Astrocyte (in vitro differentiated cells and primary cell): ENCODE measurements around the gene ADAM22. TPM values are rescaled to one million over a fixed set of nuclear protein-coding genes. Genes with fewer than 3 reads are reported as not detected.

ENCODE experiments used
- DNase-seq: peaks from one replicate; pipeline ENCODE4 v3.0.0-alpha.2; 2010; ENCODE audit warnings: low read depth
- FAIRE-seq: peaks from 2 replicates; lab custom pipeline; 2011; peaks lifted over from hg19 to GRCh38; lab: Jason Lieb, UNC
- H2AFZ ChIP-seq: 2 replicates; pipeline ENCODE4 v1.6.0; 2012; ENCODE audit warnings: low read depth, low read length, inconsistent platforms
- H3K27ac ChIP-seq: 2 replicates; pipeline ENCODE4 v1.5.1; 2011; ENCODE audit warnings: low read depth, low read length, inconsistent platforms
- H3K27me3 ChIP-seq: 2 replicates; pipeline ENCODE4 v1.6.0; 2011; ENCODE audit warnings: low read length, inconsistent platforms; ENCODE audit not compliant: insufficient read depth
- H3K36me3 ChIP-seq: 2 replicates; pipeline ENCODE4 v1.5.1; 2011; ENCODE audit warnings: low read length, inconsistent platforms; ENCODE audit not compliant: insufficient read depth
- H3K4me1 ChIP-seq: 2 replicates; pipeline ENCODE4 v1.5.1; 2011; ENCODE audit warnings: low read length, inconsistent platforms; ENCODE audit not compliant: insufficient read depth
- H3K4me2 ChIP-seq: 2 replicates; pipeline ENCODE4 v1.6.0; 2012; ENCODE audit warnings: low read length, inconsistent platforms
- H3K4me3 ChIP-seq: 2 replicates; pipeline ENCODE4 v1.5.1; 2011; ENCODE audit warnings: low read depth, mild to moderate bottlenecking, low read length, inconsistent platforms; ENCODE audit not compliant: insufficient read depth
- H3K79me2 ChIP-seq: 2 replicates; pipeline ENCODE4 v1.6.0; 2012; ENCODE audit warnings: mild to moderate bottlenecking, low read length, inconsistent platforms; ENCODE audit not compliant: insufficient read depth
- H3K9ac ChIP-seq: 2 replicates; pipeline ENCODE4 v1.6.0; 2012; ENCODE audit warnings: mild to moderate bottlenecking, low read length, inconsistent platforms
- H3K9me3 ChIP-seq: 2 replicates; pipeline ENCODE4 v1.5.1; 2012; ENCODE audit warnings: low read depth, mild to moderate bottlenecking, low read length, inconsistent platforms; ENCODE audit not compliant: insufficient read depth
- H4K20me1 ChIP-seq: 2 replicates; pipeline ENCODE4 v1.6.0; 2012; ENCODE audit warnings: low read length, inconsistent platforms; ENCODE audit not compliant: insufficient read depth
- H3K27ac Mint-ChIP-seq: one replicate; pipeline ENCODE4 v1.8.0; 2021; ENCODE audit warnings: mild to moderate bottlenecking, mixed read lengths; ENCODE audit not compliant: unreplicated experiment
- H3K27me3 Mint-ChIP-seq: one replicate; pipeline ENCODE4 v1.8.0; 2021; ENCODE audit warnings: low read depth, mixed read lengths; ENCODE audit not compliant: unreplicated experiment
- H3K36me3 Mint-ChIP-seq: one replicate; pipeline ENCODE4 v1.8.0; 2021; ENCODE audit warnings: low read depth, mixed read lengths; ENCODE audit not compliant: unreplicated experiment
- H3K4me1 Mint-ChIP-seq: one replicate; pipeline ENCODE4 v1.8.0; 2021; ENCODE audit warnings: low read depth, mixed read lengths; ENCODE audit not compliant: unreplicated experiment
- H3K4me3 Mint-ChIP-seq: one replicate; pipeline ENCODE4 v1.8.0; 2021; ENCODE audit warnings: mild to moderate bottlenecking, moderate library complexity, mixed read lengths; ENCODE audit not compliant: unreplicated experiment
- H3K9me3 Mint-ChIP-seq: one replicate; pipeline ENCODE4 v1.8.0; 2021; ENCODE audit warnings: mild to moderate bottlenecking, mixed read lengths; ENCODE audit not compliant: unreplicated experiment
- EZH2 ChIP-seq: IDR thresholded peaks from 2 replicates; pipeline ENCODE4 v1.6.1; 2012; ENCODE audit warnings: mild to moderate bottlenecking, low read length, inconsistent platforms; ENCODE audit not compliant: insufficient read depth
- total RNA-seq: library from RNA; stranded (reverse); gene quantifications from 2 replicates; pipeline ENCODE4 v1.2.1, GENCODE V29; 2021
- TF ChIP-seq, protein P1 (sequence below): IDR thresholded peaks from 2 replicates; pipeline ENCODE4 v1.5.1; 2011; ENCODE audit warnings: low read depth, mild to moderate bottlenecking, inconsistent platforms, low read length, moderate library complexity; ENCODE audit not compliant: insufficient read depth

The ADAM22 gene
- total RNA-seq, 1 donor from 2014 or later, result 1.5 TPM

DNA sequence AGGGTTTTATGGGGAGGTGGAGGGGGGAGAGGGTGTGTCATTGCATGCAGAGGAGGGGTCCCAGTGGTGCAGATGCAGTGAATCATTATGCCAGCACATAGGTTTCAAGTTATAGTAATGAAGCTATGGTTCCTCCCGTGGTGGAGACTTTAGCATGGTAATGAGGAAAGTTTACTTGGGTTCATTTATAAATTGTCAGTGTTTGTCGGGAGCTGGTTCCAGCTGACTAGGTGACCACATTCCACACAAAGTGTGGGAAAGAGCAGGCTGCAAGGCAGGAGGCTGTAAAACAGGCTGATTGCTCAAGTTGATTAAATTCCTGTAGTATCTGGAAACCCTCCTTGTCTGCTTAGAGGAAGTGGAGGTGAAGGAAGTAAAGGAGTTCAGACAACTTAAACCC, 206.9 kb downstream of the ADAM22 start:
- Histone ChIP-seq H3K4me2 (no peak overlapping the region), H3K9ac (no peak overlapping the region), H2AFZ (no peak overlapping the region), H4K20me1 (no peaks in the 10 kb centered on the region), H3K9me3 (no peaks in the 10 kb centered on the region), H3K4me3 (no peak overlapping the region), H3K4me1 (no peaks in the 10 kb centered on the region), H3K27ac (no peak overlapping the region), H3K36me3 (no peaks in the 10 kb centered on the region), H3K27me3 (no peaks in the 10 kb centered on the region), H3K79me2 (no peaks in the 10 kb centered on the region)
- H3K27ac Mint-ChIP-seq, result peak overlapping the region; percentile 55
- H3K36me3 Mint-ChIP-seq, result no peaks in the 10 kb centered on the region
- no peak for FAIRE-seq
- TF ChIP-seq EZH2, result no peak
- TF ChIP-seq, protein P1, sequence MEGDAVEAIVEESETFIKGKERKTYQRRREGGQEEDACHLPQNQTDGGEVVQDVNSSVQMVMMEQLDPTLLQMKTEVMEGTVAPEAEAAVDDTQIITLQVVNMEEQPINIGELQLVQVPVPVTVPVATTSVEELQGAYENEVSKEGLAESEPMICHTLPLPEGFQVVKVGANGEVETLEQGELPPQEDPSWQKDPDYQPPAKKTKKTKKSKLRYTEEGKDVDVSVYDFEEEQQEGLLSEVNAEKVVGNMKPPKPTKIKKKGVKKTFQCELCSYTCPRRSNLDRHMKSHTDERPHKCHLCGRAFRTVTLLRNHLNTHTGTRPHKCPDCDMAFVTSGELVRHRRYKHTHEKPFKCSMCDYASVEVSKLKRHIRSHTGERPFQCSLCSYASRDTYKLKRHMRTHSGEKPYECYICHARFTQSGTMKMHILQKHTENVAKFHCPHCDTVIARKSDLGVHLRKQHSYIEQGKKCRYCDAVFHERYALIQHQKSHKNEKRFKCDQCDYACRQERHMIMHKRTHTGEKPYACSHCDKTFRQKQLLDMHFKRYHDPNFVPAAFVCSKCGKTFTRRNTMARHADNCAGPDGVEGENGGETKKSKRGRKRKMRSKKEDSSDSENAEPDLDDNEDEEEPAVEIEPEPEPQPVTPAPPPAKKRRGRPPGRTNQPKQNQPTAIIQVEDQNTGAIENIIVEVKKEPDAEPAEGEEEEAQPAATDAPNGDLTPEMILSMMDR, result no peak
- DNase-seq, result peak; percentile 0
- H3K4me3 Mint-ChIP-seq, result no peak overlapping the region
- no peaks in the 10 kb centered on the region for H3K27me3 Mint-ChIP-seq
- H3K9me3 Mint-ChIP-seq, result no peaks in the 10 kb centered on the region
- peaks cover 6% of the 10 kb centered on the region for H3K4me1 Mint-ChIP-seq

DNA sequence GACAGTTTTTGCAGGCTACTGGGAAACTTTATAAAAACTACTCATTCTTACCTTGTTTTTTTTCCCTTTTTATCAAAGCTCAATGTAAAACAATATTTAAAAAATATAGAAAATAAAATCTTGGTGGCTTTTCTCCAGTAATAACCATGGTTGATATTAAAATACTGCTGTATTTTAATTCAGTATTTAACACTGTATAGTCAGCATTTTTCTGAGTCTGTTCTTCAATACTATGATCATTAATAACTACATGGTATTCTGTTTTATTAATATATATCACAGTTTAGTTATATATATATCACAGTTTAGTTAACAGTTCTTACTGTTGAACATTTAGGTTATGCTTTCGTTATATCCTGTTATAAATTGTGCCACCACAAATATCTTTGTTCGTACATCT, 207.4 kb downstream of the ADAM22 start:
- FAIRE-seq (no peak), DNase-seq (no peak)
- no peak overlapping the region for H3K4me2 ChIP-seq
- H2AFZ ChIP-seq, result no peak overlapping the region
- H3K4me1 Mint-ChIP-seq, result peaks cover 6% of the 10 kb centered on the region
- H3K4me3 ChIP-seq, result no peak overlapping the region
- H3K36me3 ChIP-seq, result no peaks in the 10 kb centered on the region
- H3K4me3 Mint-ChIP-seq, result no peak overlapping the region
- no peaks in the 10 kb centered on the region for H3K9me3 ChIP-seq
- TF ChIP-seq, protein P1, result no peak
- TF ChIP-seq EZH2, result no peak
- no peaks in the 10 kb centered on the region for H3K4me1 ChIP-seq
- H3K79me2 ChIP-seq, result no peaks in the 10 kb centered on the region
- no peak overlapping the region for H3K27ac Mint-ChIP-seq
- no peaks in the 10 kb centered on the region for H4K20me1 ChIP-seq
- H3K36me3 Mint-ChIP-seq, result no peaks in the 10 kb centered on the region
- H3K27me3 Mint-ChIP-seq, result no peaks in the 10 kb centered on the region
- no peaks in the 10 kb centered on the region for H3K9me3 Mint-ChIP-seq
- no peak overlapping the region for H3K9ac ChIP-seq
- H3K27ac ChIP-seq, result no peak overlapping the region
- H3K27me3 ChIP-seq, result no peaks in the 10 kb centered on the region

DNA sequence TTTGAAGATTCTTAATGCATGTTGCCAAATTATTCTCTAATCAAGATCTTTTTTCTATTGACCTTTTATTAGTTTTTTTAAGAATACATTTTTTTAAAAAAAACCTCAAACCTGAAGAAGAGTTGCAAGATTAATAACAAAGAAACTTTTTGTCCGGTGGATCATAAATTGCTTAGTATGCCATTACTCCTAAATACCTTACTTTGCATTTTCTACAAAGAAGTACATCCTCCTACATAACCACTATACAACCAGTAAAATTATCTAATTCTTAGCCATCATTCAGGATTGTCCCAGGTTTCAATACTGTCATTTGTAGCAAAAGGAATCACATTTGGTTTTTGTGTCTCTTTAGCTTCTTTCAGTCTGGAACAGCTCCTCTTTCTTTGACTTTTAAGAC, 207.9 kb downstream of the ADAM22 start:
- Histone ChIP-seq H3K27me3 (no peaks in the 10 kb centered on the region), H3K4me3 (no peak overlapping the region), H3K27ac (no peak overlapping the region), H3K9me3 (no peaks in the 10 kb centered on the region), H3K9ac (no peak overlapping the region), H3K79me2 (no peaks in the 10 kb centered on the region), H3K4me2 (no peak overlapping the region), H3K4me1 (no peaks in the 10 kb centered on the region), H4K20me1 (no peaks in the 10 kb centered on the region), H2AFZ (no peak overlapping the region), H3K36me3 (no peaks in the 10 kb centered on the region)
- DNase-seq (no peak), FAIRE-seq (no peak)
- Mint-ChIP-seq H3K4me1 (peaks cover 6% of the 10 kb centered on the region), H3K27ac (no peak overlapping the region), H3K9me3 (no peaks in the 10 kb centered on the region), H3K4me3 (no peak overlapping the region), H3K27me3 (no peaks in the 10 kb centered on the region), H3K36me3 (no peaks in the 10 kb centered on the region)
- TF ChIP-seq, protein P1, result no peak
- no peak for TF ChIP-seq EZH2
